Keratinocyte (primary cell): ENCODE measurements around the gene SMC3. TPM values are rescaled to one million over a fixed set of nuclear protein-coding genes. Genes with fewer than 3 reads are reported as not detected.

ENCODE experiments used
- DNase-seq: peaks from one replicate; pipeline ENCODE4 v3.0.0-alpha.2; 2011; ENCODE audit warnings: low read depth, missing footprints, low spot score
- FAIRE-seq: peaks from 2 replicates; lab custom pipeline; 2011; peaks lifted over from hg19 to GRCh38; lab: Jason Lieb, UNC
- H2AFZ ChIP-seq: 2 replicates; pipeline ENCODE4 v1.6.0; 2012; ENCODE audit warnings: low read length, control low read depth, inconsistent platforms; ENCODE audit not compliant: control insufficient read depth
- H3K27ac ChIP-seq: 2 replicates; pipeline ENCODE4 v1.5.1; 2011; ENCODE audit warnings: low read length; ENCODE audit not compliant: control insufficient read depth, insufficient read depth
- H3K27me3 ChIP-seq: 3 replicates; pipeline ENCODE4 v1.6.0; 2011; ENCODE audit warnings: low read length; ENCODE audit not compliant: control insufficient read depth, insufficient read depth; ENCODE audit errors: extremely low read depth
- H3K36me3 ChIP-seq, 2 experiments: 2 replicates in 1 of 2; 3 replicates in 1 of 2; pipeline ENCODE4 v1.5.1; 2011; ENCODE audit warnings: low read length in 2 of 2, mild to moderate bottlenecking in 1 of 2; ENCODE audit not compliant: control insufficient read depth in 2 of 2, insufficient read depth in 2 of 2; ENCODE audit errors: extremely low read depth in 1 of 2
- H3K4me1 ChIP-seq: 3 replicates; pipeline ENCODE4 v1.5.1; 2011; ENCODE audit warnings: low read length; ENCODE audit not compliant: control insufficient read depth, insufficient read depth; ENCODE audit errors: extremely low read depth
- H3K4me2 ChIP-seq: 3 replicates; pipeline ENCODE4 v1.6.0; 2011; ENCODE audit warnings: low read depth, low read length; ENCODE audit not compliant: control insufficient read depth, insufficient read depth; ENCODE audit errors: extremely low read depth
- H3K4me3 ChIP-seq, 3 experiments: fragments of 200-600 bp in 1 of 3; sonication (generic) in 1 of 3; 2 replicates in 2 of 3; 3 replicates in 1 of 3; pipeline ENCODE4 v1.5.1; 2011 to 2016; ENCODE audit warnings: low read length in 3 of 3, mild to moderate bottlenecking in 3 of 3, control low read depth in 2 of 3, inconsistent platforms in 1 of 3, low read depth in 1 of 3, mixed read lengths in 1 of 3, mixed run types in 1 of 3, moderate library complexity in 1 of 3; ENCODE audit not compliant: control insufficient read depth in 2 of 3, insufficient read depth in 2 of 3; ENCODE audit errors: extremely low read depth in 1 of 3
- H3K79me2 ChIP-seq: 2 replicates; pipeline ENCODE4 v1.6.0; 2012; ENCODE audit warnings: low read length; ENCODE audit not compliant: control insufficient read depth, insufficient read depth
- H3K9ac ChIP-seq: 3 replicates; pipeline ENCODE4 v1.6.0; 2011; ENCODE audit warnings: low read length; ENCODE audit not compliant: control insufficient read depth, insufficient read depth; ENCODE audit errors: extremely low read depth
- H3K9me1 ChIP-seq: 3 replicates; pipeline ENCODE4 v1.6.0; 2011; ENCODE audit warnings: low read length; ENCODE audit not compliant: control insufficient read depth, insufficient read depth; ENCODE audit errors: extremely low read depth
- H3K9me3 ChIP-seq: 2 replicates; pipeline ENCODE4 v1.5.1; 2012; ENCODE audit warnings: low read depth, low read length; ENCODE audit not compliant: control insufficient read depth
- H4K20me1 ChIP-seq: 3 replicates; pipeline ENCODE4 v1.6.0; 2011; ENCODE audit warnings: low read length; ENCODE audit not compliant: control insufficient read depth, insufficient read depth; ENCODE audit errors: extremely low read depth
- CTCF ChIP-seq, 3 experiments: IDR thresholded peaks in 1 of 3; conservative IDR thresholded peaks in 1 of 3; optimal IDR thresholded peaks in 1 of 3; 2 replicates in 2 of 3; 3 replicates in 1 of 3; pipeline versions ENCODE3 to v1.5.1; 2011; ENCODE audit warnings: low read length in 3 of 3, mild to moderate bottlenecking in 3 of 3, moderate library complexity in 2 of 3, control low read depth in 1 of 3, inconsistent platforms in 1 of 3; ENCODE audit not compliant: insufficient read depth in 2 of 3; ENCODE audit errors: extremely low read depth in 1 of 3
- EZH2 ChIP-seq: IDR thresholded peaks from one replicate; pipeline ENCODE4 v1.6.1; 2012; ENCODE audit warnings: inconsistent platforms, mild to moderate bottlenecking, low read length, moderate library complexity
- dilution Hi-C: fragments of 300-500 bp; cut with MboI; formaldehyde crosslinking; loops from one replicate; pipeline ENCODE4 v1.7.0; 2020; ENCODE audit warnings: low sequenced_read_pairs; ENCODE audit not compliant: extremely low pct_ligation_motif_present
- polyA plus RNA-seq, 5 experiments: library from polyadenylated mRNA; depleted of rRNA in 3 of 5; stranded (reverse) in 3 of 5; stranded (forward) in 1 of 5; unstranded in 1 of 5; fragments of >200 nt; gene quantifications; 1 replicate in 1 of 5; 2 replicates in 3 of 5; 3 replicates in 1 of 5; pipeline versions ENCODE4 v1.2.1 to v1.2.3, GENCODE V29; 2011 to 2012; ENCODE audit warnings: missing spikeins in 2 of 5, low read depth in 1 of 5, low replicate concordance in 1 of 5

Gene SMC3
- polyA plus RNA-seq, 1 donor (not counting 4 experiments of a cell fraction or from before 2014, with no cell fraction given) = 16.3 TPM

GRCh38 chr10:110612629-110613028 lies 45.1 kb downstream of the SMC3 start:
- H2AFZ ChIP-seq = no peak overlapping the region
- H3K27ac ChIP-seq = no peak overlapping the region
- H3K4me1 ChIP-seq = peaks cover 4% of the 10 kb centered on the region
- no peak for TF ChIP-seq CTCF (optimal IDR thresholded peaks at IDR 0.05 in 1 of 3, IDR thresholded peaks at IDR 0.05 in 1 of 3, conservative IDR thresholded peaks at IDR 0.05 in 1 of 3; ENCODE audit: extremely low read depth in 1 of 3, insufficient read depth in 2 of 3, low read length in 3 of 3)
- no peak for TF ChIP-seq EZH2
- H3K4me3 ChIP-seq = no peak overlapping the region
- FAIRE-seq (no peak), DNase-seq (no peak)
- no peak overlapping the region for H3K9ac ChIP-seq
- H3K79me2 ChIP-seq = no peaks in the 10 kb centered on the region
- no peaks in the 10 kb centered on the region for H3K9me3 ChIP-seq
- dilution Hi-C loops = no loop called here
- H3K9me1 ChIP-seq = no peaks in the 10 kb centered on the region
- H3K27me3 ChIP-seq = peaks cover 3% of the 10 kb centered on the region
- H3K36me3 ChIP-seq = no peaks in the 10 kb centered on the region
- no peak overlapping the region for H3K4me2 ChIP-seq
- H4K20me1 ChIP-seq = no peaks in the 10 kb centered on the region

- Histone ChIP-seq H3K4me1 (peaks cover under 1% of the 10 kb centered on the region), H3K36me3 (no peaks in the 10 kb centered on the region), H3K27ac (no peak overlapping the region), H3K27me3 (peaks cover 3% of the 10 kb centered on the region), H4K20me1 (no peaks in the 10 kb centered on the region), H3K9me1 (no peaks in the 10 kb centered on the region), H3K79me2 (no peaks in the 10 kb centered on the region), H3K9ac (no peak overlapping the region), H2AFZ (no peak overlapping the region), H3K4me2 (no peak overlapping the region), H3K4me3 (no peak overlapping the region), H3K9me3 (no peaks in the 10 kb centered on the region)
- DNase-seq (no peak), FAIRE-seq (no peak)
- dilution Hi-C loops = no loop called here
- no peak for TF ChIP-seq CTCF (optimal IDR thresholded peaks at IDR 0.05 in 1 of 3, IDR thresholded peaks at IDR 0.05 in 1 of 3, conservative IDR thresholded peaks at IDR 0.05 in 1 of 3; ENCODE audit: extremely low read depth in 1 of 3, insufficient read depth in 2 of 3, low read length in 3 of 3)
- TF ChIP-seq EZH2 = no peak
Measured at GRCh38 chr10:110613341-110613995, 46.0 kb downstream of the SMC3 start.
